Kidney epithelial cell (primary cell): Measurements from ENCODE around the gene AP3S2. TPM values are rescaled to one million over a fixed set of nuclear protein-coding genes. Genes with fewer than 3 reads are reported as not detected.
"Not testable (repeated sequence)": the region's sequence is repeated elsewhere in the genome, so short reads cannot be mapped to it uniquely, and the experiment has no call there.

Experiments
- DNase-seq: peaks from one replicate; pipeline ENCODE4 v3.0.0-alpha.2; 2010; ENCODE audit warnings: low read depth
- H3K27me3 ChIP-seq: 2 replicates; pipeline ENCODE4 v1.6.0; 2011; ENCODE audit warnings: low read length; ENCODE audit not compliant: control insufficient read depth, insufficient read depth
- H3K36me3 ChIP-seq: 2 replicates; pipeline ENCODE4 v1.5.1; 2011; ENCODE audit warnings: low read length; ENCODE audit not compliant: control insufficient read depth, insufficient read depth
- H3K4me3 ChIP-seq: 2 replicates; pipeline ENCODE4 v1.5.1; 2011; ENCODE audit warnings: low read depth, mild to moderate bottlenecking, control low read depth, low read length
- CTCF ChIP-seq: IDR thresholded peaks from 2 replicates; pipeline ENCODE4 v1.5.1; 2011; ENCODE audit warnings: mild to moderate bottlenecking, moderate library complexity, low read length, control low read depth, inconsistent platforms; ENCODE audit not compliant: insufficient read depth, poor library complexity, severe bottlenecking
- total RNA-seq: library from RNA; depleted of rRNA; stranded (reverse); fragments of >200 nt; gene quantifications from 2 replicates; pipeline ENCODE4 v1.2.3, GENCODE V29; 2015

AP3S2 gene
- total RNA-seq, 1 donor from 2014 or later: 66.6 TPM

GRCh38 chr15:89785774-89786140 is 108.0 kb downstream of the AP3S2 start:
- H3K36me3 ChIP-seq: no peaks in the 10 kb centered on the region
- TF ChIP-seq CTCF: no peak
- no peaks in the 10 kb centered on the region for H3K27me3 ChIP-seq
- H3K4me3 ChIP-seq: no peak overlapping the region
- no peak for DNase-seq

GRCh38 chr15:89785064-89785773 is 108.6 kb downstream of the AP3S2 start:
- TF ChIP-seq CTCF: no peak
- no peaks in the 10 kb centered on the region for H3K36me3 ChIP-seq
- H3K27me3 ChIP-seq: no peaks in the 10 kb centered on the region
- H3K4me3 ChIP-seq: no peak overlapping the region
- DNase-seq: no peak

GRCh38 chr15:89784686-89784960 is 109.2 kb downstream of the AP3S2 start:
- H3K4me3 ChIP-seq: no peak overlapping the region
- no peaks in the 10 kb centered on the region for H3K36me3 ChIP-seq
- no peaks in the 10 kb centered on the region for H3K27me3 ChIP-seq
- no peak for TF ChIP-seq CTCF
- DNase-seq: no peak

- H3K27me3 ChIP-seq: no peaks in the 10 kb centered on the region
- no peak for DNase-seq
- no peak overlapping the region for H3K4me3 ChIP-seq
- TF ChIP-seq CTCF: no peak
- no peaks in the 10 kb centered on the region for H3K36me3 ChIP-seq
These were observed 109.7 kb downstream of the AP3S2 start for GRCh38 chr15:89783861-89784685.

- H3K36me3 ChIP-seq: no peaks in the 10 kb centered on the region
- no peak overlapping the region for H3K4me3 ChIP-seq
- DNase-seq: no peak
- H3K27me3 ChIP-seq: no peaks in the 10 kb centered on the region
- TF ChIP-seq CTCF: no peak
These were observed 110.5 kb downstream of the AP3S2 start for GRCh38 chr15:89783111-89783860.

DNA sequence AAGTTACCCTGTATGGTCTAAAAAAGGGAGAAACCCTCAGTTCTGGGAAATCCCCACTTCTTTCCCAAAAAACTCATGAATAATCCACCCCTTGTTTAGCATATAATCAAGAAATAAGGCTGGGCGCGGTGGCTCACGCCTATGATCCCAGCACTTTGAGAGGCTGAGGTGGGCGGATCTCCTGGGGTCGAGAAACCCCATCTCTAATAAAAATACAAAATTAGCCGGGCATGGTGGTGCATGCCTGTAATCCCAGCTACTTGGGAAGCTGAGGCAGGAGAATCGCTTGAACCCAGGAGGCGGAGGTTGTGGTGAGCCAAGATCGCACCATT is 111.2 kb downstream of the AP3S2 start:
- not testable (repeated sequence) for H3K36me3 ChIP-seq, H3K27me3 ChIP-seq, DNase-seq, H3K4me3 ChIP-seq
